MM.1S (cell line): ENCODE measurements around the gene ANKHD1.
A peak's percentile ranks its signal among the peaks of the same experiment; 100 is the strongest.

Source experiments
- DNase-seq: peaks from one replicate; pipeline ENCODE4 v3.0.0-alpha.2; 2015
- H2AFZ ChIP-seq: fragments of 300-600 bp; sonication (generic); 2 replicates; pipeline ENCODE4 v1.6.0; 2016; ENCODE audit warnings: antibody characterized with exemption, low read length
- H3F3A ChIP-seq: fragments of 300-600 bp; sonication (generic); 2 replicates; pipeline ENCODE4 v1.6.1; 2016; ENCODE audit warnings: mild to moderate bottlenecking, antibody characterized with exemption, low read length, moderate library complexity, mixed read lengths; ENCODE audit not compliant: insufficient read depth
- H3K27ac ChIP-seq: fragments of 300-600 bp; sonication (generic); 2 replicates; pipeline ENCODE4 v1.5.1; 2016; ENCODE audit warnings: mild to moderate bottlenecking, low read length
- H3K27me3 ChIP-seq: fragments of 300-600 bp; sonication (generic); replicated peaks from 2 replicates; pipeline ENCODE4 v1.6.0; 2016; ENCODE audit warnings: low read length; ENCODE audit not compliant: insufficient read depth
- H3K36me3 ChIP-seq: fragments of 300-600 bp; sonication (generic); replicated peaks from 2 replicates; pipeline ENCODE4 v1.6.1; 2016; ENCODE audit warnings: mild to moderate bottlenecking, low read length, mixed read lengths; ENCODE audit not compliant: insufficient read depth
- H3K4me1 ChIP-seq: fragments of 300-600 bp; sonication (generic); 2 replicates; pipeline ENCODE4 v1.6.1; 2016; ENCODE audit warnings: low read length, mixed read lengths
- H3K4me2 ChIP-seq: fragments of 300-600 bp; sonication (generic); 2 replicates; pipeline ENCODE4 v1.6.0; 2016; ENCODE audit warnings: low read depth, low read length
- H3K4me3 ChIP-seq: fragments of 300-600 bp; sonication (generic); 2 replicates; pipeline ENCODE4 v1.5.1; 2016; ENCODE audit warnings: low read length, mixed read lengths
- H3K79me2 ChIP-seq: fragments of 300-600 bp; sonication (generic); 2 replicates; pipeline ENCODE4 v1.6.1; 2016; ENCODE audit warnings: mixed run types, low read length, mixed read lengths
- H3K9ac ChIP-seq: fragments of 300-600 bp; sonication (generic); 2 replicates; pipeline ENCODE4 v1.6.1; 2016; ENCODE audit warnings: low read length, mixed read lengths
- H3K9me2 ChIP-seq: fragments of 300-600 bp; sonication (generic); replicated peaks from 2 replicates; pipeline ENCODE4 v1.6.1; 2016; ENCODE audit warnings: mild to moderate bottlenecking, low read length, mixed read lengths; ENCODE audit not compliant: insufficient read depth
- H3K9me3 ChIP-seq: fragments of 300-600 bp; sonication (generic); replicated peaks from 2 replicates; pipeline ENCODE4 v1.6.1; 2016; ENCODE audit warnings: mild to moderate bottlenecking, low read length, mixed read lengths; ENCODE audit not compliant: insufficient read depth
- H4K20me1 ChIP-seq: fragments of 300-600 bp; sonication (generic); 2 replicates; pipeline ENCODE4 v1.6.1; 2016; ENCODE audit warnings: mild to moderate bottlenecking, low read length, moderate library complexity, mixed read lengths; ENCODE audit not compliant: insufficient read depth
- EZH2 ChIP-seq: fragments of 300-600 bp; sonication (generic); optimal IDR thresholded peaks from 2 replicates; pipeline ENCODE3; 2017; ENCODE audit warnings: low read depth, mild to moderate bottlenecking, antibody characterized with exemption, low read length, mixed read lengths
- EZH2phosphoT487 ChIP-seq: fragments of 300-600 bp; sonication (generic); IDR thresholded peaks from 2 replicates; pipeline ENCODE4 v1.6.1; 2018; ENCODE audit warnings: antibody characterized with exemption, low read length
- TF ChIP-seq, protein P1 (sequence below): fragments of 300-600 bp; sonication (generic); IDR thresholded peaks from 2 replicates; pipeline ENCODE4 v1.5.1; 2016; ENCODE audit warnings: antibody characterized with exemption, low read length, mixed read lengths

ANKHD1 gene

DNA sequence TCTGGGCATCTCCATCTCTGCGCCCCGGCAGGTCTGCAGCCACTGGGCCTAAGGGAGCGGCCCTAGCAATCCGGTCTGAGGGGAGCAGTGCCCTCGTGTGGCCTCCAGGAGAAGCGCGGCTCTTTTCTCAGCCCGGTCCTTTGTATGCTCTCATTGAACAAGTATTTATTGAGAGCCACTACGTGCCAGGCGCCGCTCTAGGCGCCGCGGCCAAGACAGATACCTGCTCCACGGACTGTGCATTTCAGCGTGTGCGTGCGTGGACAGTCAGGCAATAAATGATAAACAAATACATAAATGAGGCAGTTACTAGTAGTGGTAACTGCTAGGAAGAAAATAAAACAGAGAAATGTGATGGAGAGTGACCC is 43.9 kb upstream of the ANKHD1 start:
- Histone ChIP-seq H3K4me1 (peaks cover 9% of the 10 kb centered on the region), H3K36me3 (no peaks in the 10 kb centered on the region), H3K4me3 (peak overlapping the region; percentile 16; the same call in 1 of the 2 replicates), H3K4me2 (peak overlapping the region; percentile 62), H2AFZ (peak overlapping the region; percentile 55), H3K79me2 (no peaks in the 10 kb centered on the region), H3K9me3 (no peaks in the 10 kb centered on the region), H3K9me2 (no peaks in the 10 kb centered on the region), H3K27me3 (no peaks in the 10 kb centered on the region), H4K20me1 (no peaks in the 10 kb centered on the region), H3K9ac (no peak overlapping the region), H3F3A (no peaks in the 10 kb centered on the region), H3K27ac (no peak overlapping the region)
- DNase-seq = peak; percentile 84
- TF ChIP-seq, protein P1, sequence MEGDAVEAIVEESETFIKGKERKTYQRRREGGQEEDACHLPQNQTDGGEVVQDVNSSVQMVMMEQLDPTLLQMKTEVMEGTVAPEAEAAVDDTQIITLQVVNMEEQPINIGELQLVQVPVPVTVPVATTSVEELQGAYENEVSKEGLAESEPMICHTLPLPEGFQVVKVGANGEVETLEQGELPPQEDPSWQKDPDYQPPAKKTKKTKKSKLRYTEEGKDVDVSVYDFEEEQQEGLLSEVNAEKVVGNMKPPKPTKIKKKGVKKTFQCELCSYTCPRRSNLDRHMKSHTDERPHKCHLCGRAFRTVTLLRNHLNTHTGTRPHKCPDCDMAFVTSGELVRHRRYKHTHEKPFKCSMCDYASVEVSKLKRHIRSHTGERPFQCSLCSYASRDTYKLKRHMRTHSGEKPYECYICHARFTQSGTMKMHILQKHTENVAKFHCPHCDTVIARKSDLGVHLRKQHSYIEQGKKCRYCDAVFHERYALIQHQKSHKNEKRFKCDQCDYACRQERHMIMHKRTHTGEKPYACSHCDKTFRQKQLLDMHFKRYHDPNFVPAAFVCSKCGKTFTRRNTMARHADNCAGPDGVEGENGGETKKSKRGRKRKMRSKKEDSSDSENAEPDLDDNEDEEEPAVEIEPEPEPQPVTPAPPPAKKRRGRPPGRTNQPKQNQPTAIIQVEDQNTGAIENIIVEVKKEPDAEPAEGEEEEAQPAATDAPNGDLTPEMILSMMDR = peak; percentile 94
- TF ChIP-seq EZH2 = no peak

DNA sequence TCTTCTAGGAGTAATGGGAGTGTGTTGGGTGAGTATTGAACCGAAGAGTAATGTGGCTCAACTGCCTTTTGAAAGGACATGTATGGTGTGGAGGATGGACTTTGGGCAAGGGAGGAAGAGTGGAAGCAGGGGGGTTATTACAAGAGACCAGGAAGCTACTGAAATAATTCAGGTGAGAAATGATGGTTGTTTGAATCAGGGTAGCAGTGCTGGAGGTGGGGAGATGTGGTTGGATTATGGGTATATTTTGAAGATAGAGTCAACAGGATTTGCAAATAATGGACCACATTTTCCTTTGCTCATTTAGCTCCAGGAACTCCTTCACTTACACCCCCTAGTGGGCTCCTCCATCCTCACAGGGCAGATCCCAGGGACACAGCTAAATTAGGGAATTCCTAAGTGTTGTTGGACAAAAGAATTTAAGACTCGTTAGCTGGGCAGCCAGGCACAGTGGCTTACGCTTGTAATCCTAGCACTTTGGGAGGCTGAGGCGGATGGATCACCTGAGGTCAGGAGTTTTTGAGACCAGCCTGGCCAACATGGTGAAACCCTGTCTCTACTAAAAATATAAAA is 42.8 kb upstream of the ANKHD1 start:
- no peak overlapping the region for H2AFZ ChIP-seq
- no peaks in the 10 kb centered on the region for H3K9me2 ChIP-seq
- H3K4me2 ChIP-seq = no peak overlapping the region
- no peaks in the 10 kb centered on the region for H3K79me2 ChIP-seq
- no peaks in the 10 kb centered on the region for H3K9me3 ChIP-seq
- no peaks in the 10 kb centered on the region for H3F3A ChIP-seq
- H4K20me1 ChIP-seq = no peaks in the 10 kb centered on the region
- H3K4me3 ChIP-seq = no peak overlapping the region
- peaks cover 13% of the 10 kb centered on the region for H3K4me1 ChIP-seq
- no peaks in the 10 kb centered on the region for H3K27me3 ChIP-seq
- TF ChIP-seq, protein P1 = peak; percentile 14; the same call in 1 of the 2 replicates
- no peak for TF ChIP-seq EZH2
- DNase-seq = no peak
- no peaks in the 10 kb centered on the region for H3K36me3 ChIP-seq
- H3K9ac ChIP-seq = no peak overlapping the region
- no peak overlapping the region for H3K27ac ChIP-seq

- TF ChIP-seq EZH2 (no peak), EZH2phosphoT487 (no peak)
- TF ChIP-seq, protein P1 = no peak
- Histone ChIP-seq H3K79me2 (no peaks in the 10 kb centered on the region), H4K20me1 (no peaks in the 10 kb centered on the region), H3K9me3 (no peaks in the 10 kb centered on the region), H3K27ac (no peak within 1 kb of the TSS), H3K9ac (no peak within 1 kb of the TSS), H3F3A (no peaks in the 10 kb centered on the region), H3K9me2 (no peaks in the 10 kb centered on the region), H3K4me2 (no peak within 1 kb of the TSS), H2AFZ (no peak within 1 kb of the TSS), H3K27me3 (no peaks in the 10 kb centered on the region), H3K4me3 (no peak within 1 kb of the TSS), H3K36me3 (no peaks in the 10 kb centered on the region), H3K4me1 (peaks cover 13% of the 10 kb centered on the region)
- DNase-seq = no peak
These were observed 41.5 kb upstream of the ANKHD1 start, which contains the start of gene SLC4A9 for GRCh38 chr5:140360101-140360500. Gene SLC4A9, plus strand, starts transcription at chr5:140360194. Its CDS starts 43 bp downstream, at chr5:140360237.
